Bronchial epithelial cell (primary cell): ENCODE results near the gene DGKB. TPM values are rescaled to one million over a fixed set of nuclear protein-coding genes. Genes with fewer than 3 reads are reported as not detected.

Experiments used
- DNase-seq: peaks from one replicate; pipeline ENCODE4 v3.0.0-alpha.2; 2010; ENCODE audit warnings: low read depth
- FAIRE-seq: peaks from 2 replicates; lab custom pipeline; 2011; peaks lifted over from hg19 to GRCh38; lab: Jason Lieb, UNC
- H3K27me3 ChIP-seq: 2 replicates; pipeline ENCODE4 v1.5.1; 2011; ENCODE audit warnings: low read length; ENCODE audit not compliant: control insufficient read depth, insufficient read depth
- H3K36me3 ChIP-seq: 2 replicates; pipeline ENCODE4 v1.5.1; 2011; ENCODE audit warnings: low read length; ENCODE audit not compliant: control insufficient read depth, insufficient read depth
- H3K4me3 ChIP-seq: 2 replicates; pipeline ENCODE4 v1.5.1; 2011; ENCODE audit warnings: mild to moderate bottlenecking, low read depth, low read length, control low read depth
- CTCF ChIP-seq: IDR thresholded peaks from 2 replicates; pipeline ENCODE4 v1.5.1; 2011; ENCODE audit warnings: mild to moderate bottlenecking, moderate library complexity, low read length, control low read depth, inconsistent platforms; ENCODE audit not compliant: insufficient read depth, severe bottlenecking
- total RNA-seq: library from RNA; depleted of rRNA; stranded (reverse); fragments of >200 nt; gene quantifications from 2 replicates; pipeline ENCODE4 v1.2.1, GENCODE V29; 2014

DGKB gene
- total RNA-seq, 1 donor from 2014 or later = not detected

- no peak for DNase-seq
- H3K27me3 ChIP-seq = no peaks in the 10 kb centered on the region
- no peak for FAIRE-seq
- TF ChIP-seq CTCF = no peak
- no peaks in the 10 kb centered on the region for H3K36me3 ChIP-seq
- no peak overlapping the region for H3K4me3 ChIP-seq
These were observed 331.6 kb downstream of the DGKB start for GRCh38 chr7:14570750-14571607.

GRCh38 chr7:14552060-14552459, 350.5 kb downstream of the DGKB start:
- H3K4me3 ChIP-seq = no peak overlapping the region
- no peaks in the 10 kb centered on the region for H3K36me3 ChIP-seq
- no peak for TF ChIP-seq CTCF
- no peaks in the 10 kb centered on the region for H3K27me3 ChIP-seq
- DNase-seq (no peak), FAIRE-seq (no peak)

- Histone ChIP-seq H3K27me3 (no peaks in the 10 kb centered on the region), H3K36me3 (no peaks in the 10 kb centered on the region), H3K4me3 (no peak overlapping the region)
- no peak for DNase-seq
- TF ChIP-seq CTCF = no peak
- FAIRE-seq = no peak
These were observed 351.2 kb downstream of the DGKB start for GRCh38 chr7:14551310-14551709.

GRCh38 chr7:14542624-14543023, 359.9 kb downstream of the DGKB start:
- no peak for DNase-seq
- no peaks in the 10 kb centered on the region for H3K27me3 ChIP-seq
- FAIRE-seq = no peak
- no peaks in the 10 kb centered on the region for H3K36me3 ChIP-seq
- H3K4me3 ChIP-seq = no peak overlapping the region
- TF ChIP-seq CTCF = no peak

- H3K27me3 ChIP-seq = no peaks in the 10 kb centered on the region
- no peak for TF ChIP-seq CTCF
- H3K36me3 ChIP-seq = no peaks in the 10 kb centered on the region
- no peak for DNase-seq
- no peak for FAIRE-seq
- no peak overlapping the region for H3K4me3 ChIP-seq
These were observed 381.4 kb downstream of the DGKB start for GRCh38 chr7:14521183-14521582.

- FAIRE-seq = no peak
- TF ChIP-seq CTCF = no peak
- Histone ChIP-seq H3K36me3 (no peaks in the 10 kb centered on the region), H3K4me3 (no peak overlapping the region), H3K27me3 (no peaks in the 10 kb centered on the region)
- DNase-seq = no peak
These were observed 392.3 kb downstream of the DGKB start for GRCh38 chr7:14510268-14510667.
